Measurements from ENCODE around the gene CADM2.

- TF ChIP-seq CTCF (IDR thresholded peaks at IDR 0.05; ENCODE audit: poor library complexity, severe bottlenecking) (no peak), EP300 (conservative IDR thresholded peaks at IDR 0.05; ENCODE audit: poor library complexity, severe bottlenecking) (no peak), POLR2AphosphoS5 (IDR thresholded peaks at IDR 0.05) (no peak), RAD21 (conservative IDR thresholded peaks at IDR 0.05) (no peak), SMC3 (conservative IDR thresholded peaks at IDR 0.05; ENCODE audit: poor library complexity) (no peak), EZH2 (IDR thresholded peaks at IDR 0.05; ENCODE audit: borderline replicate concordance, insufficient read depth, low read length, poor library complexity, severe bottlenecking) (no peak), TAF1 (IDR thresholded peaks at IDR 0.05; ENCODE audit: low read depth) (no peak)
These were observed 36.1 kb upstream of the CADM2 start for GRCh38 chr3:84922682-84923081.

Data from neural cell (in vitro differentiated cells).